Right ventricle myocardium superior (tissue), 1 donor: ENCODE results near the gene RPL22L1. TPM values are rescaled to one million over a fixed set of nuclear protein-coding genes. Genes with fewer than 3 reads are reported as not detected.
"Not testable (repeated sequence)": the region's sequence is repeated elsewhere in the genome, so short reads cannot be mapped to it uniquely, and the experiment has no call there.

ENCODE experiments used
- ATAC-seq: fragments of 200-7000 bp; cut with Tn5 transposase; one replicate; pipeline ENCODE4 v1.9.1; 2020; ENCODE audit warnings: mild to moderate bottlenecking; ENCODE audit not compliant: poor library complexity
- DNase-seq: peaks from one replicate; pipeline ENCODE4 v3.0.0-alpha.2; 2020
- intact Hi-C: fragments of 100-400 bp; cut with DNase I; formaldehyde crosslinking; loops from one replicate; pipeline ENCODE4 v1.11.2; 2022
- total RNA-seq: library from RNA; stranded (reverse); fragmentation: NEBNext Ultra II Directional; extraction: Animal tissue kit (Norgen Biotek cat#: 25700); gene quantifications from one replicate; pipeline ENCODE4 v1.2.1, GENCODE V29; 2021
- donor health status: DM: no; HTN: yes; CAD: no; lungs with severe emphysema.

RPL22L1 gene
- total RNA-seq, 1 donor from 2014 or later: 8.0 TPM

DNA sequence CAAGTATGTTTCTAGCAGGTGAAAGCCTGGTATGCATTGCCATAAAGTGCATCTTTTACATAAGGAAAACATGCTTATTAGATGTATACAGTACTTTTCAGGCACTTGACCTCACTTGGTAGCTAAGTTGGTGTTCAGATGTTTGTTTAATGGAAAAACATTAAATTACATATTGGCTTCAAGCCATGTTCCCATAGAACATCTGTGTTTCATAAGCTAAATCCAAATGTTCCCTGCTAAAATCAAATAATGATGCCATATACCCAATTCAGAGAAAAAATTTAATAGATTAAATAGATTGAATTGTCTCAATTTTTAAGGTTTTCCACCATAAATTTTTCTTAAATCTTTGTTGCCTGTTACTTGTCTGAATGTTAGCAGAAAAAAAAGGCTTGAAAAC, 19.1 kb upstream of the RPL22L1 start:
- intact Hi-C loops: no loop called here
- no peak for DNase-seq

DNA sequence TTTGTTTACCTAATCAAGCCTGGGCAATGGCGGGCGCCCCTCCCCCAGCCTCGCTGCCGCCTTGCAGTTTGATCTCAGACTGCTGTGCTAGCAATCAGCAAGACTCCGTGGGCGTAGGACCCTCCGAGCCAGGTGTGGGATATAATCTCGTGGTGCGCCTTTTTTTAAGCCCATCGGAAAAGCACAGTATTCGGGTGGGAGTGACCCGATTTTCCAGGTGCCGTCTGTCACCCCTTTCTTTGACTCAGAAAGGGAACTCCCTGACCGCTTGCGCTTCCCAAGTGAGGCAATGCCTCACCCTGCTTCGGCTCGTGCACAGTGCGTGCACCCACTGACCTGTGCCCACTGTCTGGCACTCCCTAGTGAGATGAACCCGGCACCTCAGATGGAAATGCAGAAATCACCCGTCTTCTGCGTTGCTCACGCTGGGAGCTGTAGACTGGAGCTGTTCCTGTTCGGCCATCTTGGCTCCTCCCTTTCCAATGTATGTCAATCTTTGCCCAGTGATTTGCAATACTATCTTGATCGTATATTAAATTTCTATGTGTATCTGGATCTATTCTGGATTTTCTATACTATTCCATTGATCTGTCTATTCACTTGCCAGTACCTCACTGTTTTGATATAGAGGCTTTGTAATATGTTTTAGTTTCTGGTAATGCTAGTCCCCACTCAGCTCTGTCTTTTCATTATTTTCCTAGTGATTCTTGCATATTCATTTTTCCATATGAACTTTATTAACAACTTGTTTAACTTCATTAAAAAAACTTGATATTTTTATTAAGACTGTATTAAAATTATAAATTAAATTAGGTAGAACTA, 14.3 kb upstream of the RPL22L1 start:
- intact Hi-C loops, ATAC-seq, DNase-seq: not testable (repeated sequence)

More for the DNA sequence above, 19.1 kb upstream of the RPL22L1 start:
- ATAC-seq: no peak

DNA sequence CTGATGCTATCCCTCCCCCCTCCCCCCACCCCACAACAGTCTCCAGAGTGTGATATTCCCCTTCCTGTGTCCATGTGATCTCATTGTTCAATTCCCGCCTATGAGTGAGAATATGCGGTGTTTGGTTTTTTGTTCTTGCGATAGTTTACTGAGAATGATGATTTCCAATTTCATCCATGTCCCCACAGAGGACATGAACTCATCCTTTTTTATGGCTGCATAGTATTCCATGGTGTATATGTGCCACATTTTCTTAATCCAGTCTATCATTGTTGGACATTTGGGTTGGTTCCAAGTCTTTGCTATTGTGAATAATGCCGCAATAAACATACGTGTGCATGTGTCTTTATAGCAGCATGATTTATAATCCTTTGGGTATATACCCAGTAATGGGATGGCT, 8.7 kb upstream of the RPL22L1 start:
- ATAC-seq, intact Hi-C loops, DNase-seq: not testable (repeated sequence)

DNA sequence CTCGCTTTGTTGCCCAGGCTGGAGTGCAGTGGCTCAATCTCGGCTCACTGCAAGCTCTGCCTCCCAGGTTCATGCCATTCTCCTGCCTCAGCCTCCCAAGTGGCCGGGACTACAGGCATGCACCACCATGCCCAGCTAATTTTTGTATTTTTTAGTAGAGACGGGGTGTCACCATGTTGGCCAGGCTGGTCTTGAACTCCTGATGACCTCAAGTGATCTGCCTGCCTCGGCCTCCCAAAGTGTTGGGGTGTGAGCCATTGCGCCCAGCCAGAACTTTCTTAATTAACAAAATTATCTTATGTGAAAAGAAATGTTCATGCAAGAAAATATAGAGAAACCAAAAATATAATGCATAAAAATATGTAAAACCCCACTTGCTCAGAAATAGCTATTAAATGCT, 7.3 kb upstream of the RPL22L1 start:
- ATAC-seq, intact Hi-C loops: not testable (repeated sequence)

DNA sequence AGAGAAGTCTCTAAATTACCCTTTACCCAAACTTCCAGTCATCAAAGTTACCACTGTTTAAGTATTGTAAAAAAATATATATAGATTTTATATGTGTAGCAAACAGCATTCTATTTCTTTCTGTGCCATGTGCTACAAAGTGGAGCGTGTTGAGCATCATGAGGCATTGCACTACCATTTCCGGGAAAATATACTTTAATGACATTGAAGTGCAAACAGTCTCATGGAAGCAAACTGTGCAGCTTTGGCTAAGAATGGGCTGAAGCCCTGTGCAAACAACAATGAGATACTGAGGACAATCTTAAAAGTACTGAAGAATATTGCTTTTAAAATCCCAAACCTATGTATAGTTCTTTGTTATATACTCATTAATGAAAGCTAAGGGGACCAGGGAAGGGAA, 6.5 kb upstream of the RPL22L1 start:
- ATAC-seq (no peak), DNase-seq (no peak)
- intact Hi-C loops: no loop called here

More for the DNA sequence above, 7.3 kb upstream of the RPL22L1 start:
- DNase-seq: not testable (repeated sequence)

DNA sequence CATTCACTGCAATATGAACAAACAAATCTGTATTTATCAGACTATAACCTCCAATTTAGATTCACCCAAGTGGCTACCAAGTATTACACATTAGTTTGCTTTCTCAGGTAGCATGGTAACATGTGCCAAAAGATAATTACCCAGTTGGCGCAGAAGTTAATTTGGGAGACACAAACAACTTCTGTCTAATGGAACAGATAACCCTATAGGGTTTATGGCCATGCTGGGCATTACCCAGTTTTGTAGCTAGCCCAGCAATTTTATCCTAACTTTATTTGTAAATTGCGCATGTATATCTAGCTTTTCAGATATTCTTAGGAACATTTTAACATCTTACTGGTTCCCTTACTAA, 780 bp downstream of the RPL22L1 start:
- DNase-seq: no peak

DNA sequence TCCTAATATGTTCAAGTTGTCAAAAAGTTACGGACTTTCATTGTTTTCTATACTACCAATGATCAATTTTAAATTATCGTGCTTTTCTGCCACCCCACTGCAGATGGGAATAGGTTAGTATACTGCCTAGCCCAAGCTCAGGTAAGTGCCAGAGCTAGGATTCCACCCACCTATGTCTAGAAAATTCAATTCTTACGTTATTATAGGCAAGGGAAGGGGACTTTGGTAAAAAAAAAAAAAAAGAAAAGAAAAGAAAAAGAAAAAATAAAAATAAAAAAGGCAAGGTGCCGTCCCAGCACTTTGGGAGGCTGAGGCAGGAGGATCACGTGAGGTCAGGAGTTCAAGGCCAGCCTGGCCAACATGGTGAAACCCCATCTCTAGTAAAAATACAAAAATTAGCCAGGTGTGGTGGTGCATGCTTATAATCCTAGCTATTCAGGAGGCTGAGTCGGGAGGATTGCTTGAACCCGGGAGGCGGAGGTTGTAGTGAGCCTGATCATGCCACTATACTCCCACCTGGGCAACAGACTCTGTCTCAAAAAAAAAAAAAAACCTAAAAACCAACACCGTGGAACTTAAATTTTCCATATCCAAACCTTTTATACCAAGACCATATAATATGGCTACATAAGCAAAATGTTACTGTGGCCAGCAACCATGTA, 1.3 kb downstream of the RPL22L1 start:
- ATAC-seq (no peak), DNase-seq (no peak)
- intact Hi-C loops: no loop called here

More for the DNA sequence above, 780 bp downstream of the RPL22L1 start:
- ATAC-seq: no peak
- intact Hi-C loops: no loop called here

DNA sequence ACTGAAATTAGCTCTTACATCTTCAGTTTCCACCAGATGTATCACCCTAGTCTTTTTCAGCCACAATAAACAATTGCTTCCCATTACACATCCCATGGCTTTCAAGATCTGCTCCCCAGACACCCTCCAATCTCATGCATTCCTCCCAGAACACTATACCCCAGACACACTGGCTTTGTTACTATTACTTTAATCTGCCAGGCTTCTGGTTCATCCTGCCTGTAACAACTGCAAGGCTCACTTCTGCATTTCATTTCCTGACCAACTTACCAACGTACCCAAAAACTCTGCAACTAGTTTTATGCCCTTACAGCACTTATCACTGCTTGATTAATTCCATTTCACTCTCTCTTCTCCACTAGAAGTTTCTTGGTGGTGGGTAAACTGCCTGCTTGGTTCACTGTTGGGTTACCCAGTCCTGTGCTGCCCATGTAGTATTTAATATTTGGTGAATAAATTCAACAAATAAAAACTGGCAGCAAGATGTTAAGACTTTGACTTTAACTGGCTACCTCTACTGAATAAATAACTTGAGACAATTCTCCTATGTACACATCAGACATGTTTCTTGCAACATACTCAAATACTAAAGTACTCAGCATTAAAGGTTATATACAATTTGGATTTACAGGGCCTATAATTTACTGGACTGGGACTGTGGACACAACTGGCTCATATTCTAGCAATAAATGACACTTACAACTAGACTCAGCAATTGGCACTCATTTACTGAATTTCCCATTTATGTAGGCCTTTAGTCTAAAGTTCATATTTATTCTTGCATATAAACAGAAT, 2.7 kb downstream of the RPL22L1 start:
- intact Hi-C loops: no loop called here
- ATAC-seq: no peak
- DNase-seq: no peak

DNA sequence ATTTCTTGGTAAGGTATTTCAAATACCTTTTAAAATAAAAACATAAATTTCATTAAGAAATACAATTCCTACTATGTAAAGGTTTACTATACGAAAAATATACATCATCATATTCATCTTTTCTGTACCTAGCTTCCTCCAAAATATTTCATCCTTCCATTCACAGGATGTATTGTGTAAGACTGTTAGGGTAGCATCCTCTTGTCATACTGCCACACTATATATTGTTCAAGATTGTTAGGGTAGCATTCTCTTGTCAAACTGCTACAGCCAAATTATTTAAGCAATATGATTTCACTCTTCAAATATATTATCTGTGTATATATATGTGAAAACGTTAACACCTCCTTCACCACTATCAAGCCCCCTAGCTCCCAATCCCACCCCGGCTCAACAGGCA, 3.5 kb downstream of the RPL22L1 start:
- DNase-seq: no peak
- intact Hi-C loops: no loop called here
- no peak for ATAC-seq

DNA sequence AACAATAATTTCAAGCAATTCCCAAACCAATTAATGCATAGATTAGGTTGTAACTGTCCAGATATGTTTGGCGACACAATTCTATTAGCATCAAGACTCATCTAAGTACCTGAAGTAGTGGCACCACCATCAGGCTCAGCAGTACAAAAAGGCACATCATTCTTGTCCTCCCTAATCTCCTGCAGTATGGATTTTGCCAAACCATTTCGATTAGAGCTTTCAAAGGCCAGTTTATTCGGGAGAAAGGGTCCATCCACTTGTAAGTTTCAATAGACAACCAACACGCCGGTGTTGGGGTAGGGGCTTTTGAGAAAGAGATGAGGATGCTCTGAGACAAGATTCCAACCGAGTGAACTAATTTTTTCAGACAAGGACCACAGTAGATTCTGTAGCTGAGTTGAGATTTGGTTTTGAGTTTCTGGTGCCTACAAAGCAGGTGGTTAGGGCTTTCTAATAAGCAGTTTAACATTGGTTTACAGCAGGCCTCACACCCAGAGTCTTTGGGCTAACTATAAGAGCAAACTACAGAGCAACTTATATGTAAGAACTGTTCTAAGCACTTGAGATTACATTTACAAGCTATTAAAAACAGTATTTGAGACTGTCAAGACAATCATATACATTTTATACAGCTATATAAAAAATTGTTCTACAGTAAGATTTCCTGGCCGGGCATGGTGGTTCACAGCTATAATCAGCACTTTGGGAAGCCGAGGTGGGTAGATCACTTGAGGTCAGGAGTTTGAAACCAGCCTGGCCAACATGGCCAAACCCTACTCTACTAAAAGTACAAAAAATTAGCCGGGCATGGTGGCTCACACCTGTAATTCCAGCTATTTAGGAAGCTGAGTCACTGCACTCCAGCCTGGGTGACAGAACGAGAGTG, 4.5 kb downstream of the RPL22L1 start:
- ATAC-seq: no peak

DNA sequence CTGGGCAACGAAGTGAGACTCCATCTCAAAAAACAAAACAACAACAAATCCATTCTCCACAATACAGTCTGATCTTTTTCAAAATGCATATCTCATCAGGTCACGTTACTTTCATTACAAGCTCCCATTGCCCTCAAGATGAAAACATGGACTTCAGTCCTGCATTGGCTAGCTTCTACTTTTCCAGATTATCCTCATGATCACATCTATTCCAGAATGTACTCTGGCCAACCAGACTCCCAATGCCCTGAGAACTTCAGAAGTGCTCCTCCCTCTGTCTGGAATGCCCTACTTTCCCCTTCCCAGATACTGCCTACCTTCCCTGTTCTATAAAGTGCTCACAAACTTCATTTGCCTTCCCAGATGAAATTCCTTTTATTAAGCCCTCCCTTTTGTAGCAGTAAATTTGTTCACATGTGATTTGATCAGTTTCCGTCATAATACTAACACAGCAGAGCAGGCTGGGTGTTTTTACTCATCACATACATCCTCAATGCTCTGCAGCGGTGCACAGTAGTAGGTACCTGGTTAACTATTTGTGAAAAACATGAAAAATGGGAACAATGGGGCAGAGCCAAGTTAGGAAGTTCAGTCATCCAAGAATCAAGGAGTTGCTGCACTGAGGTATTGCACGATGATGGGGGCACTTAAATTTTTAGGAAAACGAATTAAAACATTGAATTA, 5.3 kb downstream of the RPL22L1 start:
- DNase-seq: no peak
- intact Hi-C loops: no loop called here

More for the DNA sequence above, 4.5 kb downstream of the RPL22L1 start:
- intact Hi-C loops: no loop called here
- DNase-seq: no peak

DNA sequence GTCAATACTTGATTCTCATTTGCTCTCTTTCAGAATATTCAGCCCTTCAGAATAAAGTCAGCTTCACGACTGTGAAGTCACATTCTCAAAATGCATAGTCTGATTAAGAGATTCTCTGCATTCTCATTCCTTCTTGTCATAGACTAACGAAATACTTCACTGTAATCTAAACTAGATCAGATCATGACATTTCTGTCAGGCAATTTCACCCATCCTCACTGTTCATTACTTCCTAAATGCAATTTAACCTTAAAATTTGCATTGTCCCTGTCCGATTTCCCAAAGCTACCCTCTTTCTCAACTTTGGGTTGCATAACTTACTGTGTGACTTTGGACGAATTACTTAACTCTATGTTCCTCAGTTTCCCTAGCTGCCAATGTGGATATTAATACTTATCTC, 6.2 kb downstream of the RPL22L1 start:
- ATAC-seq (no peak), DNase-seq (no peak)
- intact Hi-C loops: no loop called here

More for the DNA sequence above, 5.3 kb downstream of the RPL22L1 start:
- no peak for ATAC-seq

DNA sequence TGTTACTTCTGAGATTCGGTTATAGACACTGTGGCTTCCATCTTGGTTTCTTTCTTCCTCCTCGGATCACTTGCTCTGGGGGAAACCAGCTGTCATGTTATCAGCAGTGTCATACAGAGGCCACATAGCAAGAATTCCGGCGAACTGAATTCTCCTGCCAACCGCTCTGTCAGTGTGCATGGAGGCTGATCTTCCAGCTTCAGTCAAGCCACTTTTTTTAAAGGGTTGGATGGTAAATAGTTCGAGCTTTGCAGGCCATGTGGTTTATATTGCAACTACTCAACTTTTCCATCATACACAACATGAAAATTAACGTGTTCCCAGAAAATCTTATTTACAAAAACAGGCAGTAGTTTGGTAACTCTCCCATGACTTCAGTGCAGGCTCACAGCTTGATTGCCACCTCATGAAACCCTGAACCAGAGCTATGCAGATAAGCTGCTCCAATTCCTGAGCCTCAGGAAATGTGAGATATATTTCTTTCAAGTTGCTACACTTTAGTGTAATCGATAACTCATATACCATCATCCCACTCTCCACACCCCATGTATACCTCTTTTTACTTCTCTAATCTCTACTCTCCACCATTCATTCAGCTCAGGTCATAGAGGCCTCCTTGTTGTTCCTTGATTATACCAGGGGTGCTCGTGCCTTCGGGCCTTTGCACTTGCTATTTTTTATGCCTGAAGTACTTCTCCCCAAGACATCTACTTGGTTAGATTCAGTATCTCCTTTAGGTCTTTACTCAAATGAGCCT, 7.2 kb downstream of the RPL22L1 start:
- intact Hi-C loops: no loop called here
- ATAC-seq: no peak

DNA sequence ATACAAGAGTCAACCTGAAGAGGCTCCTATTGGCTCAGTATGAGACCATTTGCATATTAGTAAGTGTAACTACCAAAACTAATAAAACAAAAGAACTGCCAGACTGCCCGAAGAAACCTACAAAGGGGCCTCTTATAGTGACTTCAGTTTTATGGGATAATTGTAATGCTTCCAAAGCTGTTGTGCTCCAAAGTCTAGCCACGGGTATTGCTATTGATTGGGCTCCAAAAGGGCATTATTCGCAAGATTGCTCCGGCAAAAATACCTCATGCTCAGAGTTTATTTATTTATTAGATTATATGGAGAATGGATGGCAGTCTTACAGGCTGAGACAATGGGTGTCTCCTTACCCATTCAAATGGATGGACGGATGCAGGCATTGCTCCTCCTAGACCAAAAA, 11.4 kb downstream of the RPL22L1 start:
- intact Hi-C loops: no loop called here
- ATAC-seq: no peak
- no peak for DNase-seq

More for the DNA sequence above, 7.2 kb downstream of the RPL22L1 start:
- no peak for DNase-seq

DNA sequence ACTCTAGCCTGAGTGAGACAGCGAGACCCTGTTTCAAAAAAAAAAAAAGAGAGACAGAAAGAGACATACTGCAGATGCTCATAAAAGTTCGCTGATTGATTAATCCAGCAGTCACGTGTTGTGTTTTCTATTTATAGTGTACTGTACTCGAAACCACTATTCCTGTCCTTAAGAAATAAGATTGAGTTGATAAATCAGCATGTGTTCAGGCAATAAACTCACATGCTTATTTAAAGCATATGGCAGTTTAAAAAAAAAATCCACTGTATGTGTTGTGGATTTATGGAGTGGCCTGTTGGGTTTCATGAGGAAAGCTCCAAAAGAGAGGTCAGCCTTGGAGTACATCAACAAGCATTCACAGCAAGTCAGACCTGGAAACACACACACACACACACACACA, 17.7 kb downstream of the RPL22L1 start:
- ATAC-seq (no peak), DNase-seq (no peak)
- intact Hi-C loops: no loop called here

DNA sequence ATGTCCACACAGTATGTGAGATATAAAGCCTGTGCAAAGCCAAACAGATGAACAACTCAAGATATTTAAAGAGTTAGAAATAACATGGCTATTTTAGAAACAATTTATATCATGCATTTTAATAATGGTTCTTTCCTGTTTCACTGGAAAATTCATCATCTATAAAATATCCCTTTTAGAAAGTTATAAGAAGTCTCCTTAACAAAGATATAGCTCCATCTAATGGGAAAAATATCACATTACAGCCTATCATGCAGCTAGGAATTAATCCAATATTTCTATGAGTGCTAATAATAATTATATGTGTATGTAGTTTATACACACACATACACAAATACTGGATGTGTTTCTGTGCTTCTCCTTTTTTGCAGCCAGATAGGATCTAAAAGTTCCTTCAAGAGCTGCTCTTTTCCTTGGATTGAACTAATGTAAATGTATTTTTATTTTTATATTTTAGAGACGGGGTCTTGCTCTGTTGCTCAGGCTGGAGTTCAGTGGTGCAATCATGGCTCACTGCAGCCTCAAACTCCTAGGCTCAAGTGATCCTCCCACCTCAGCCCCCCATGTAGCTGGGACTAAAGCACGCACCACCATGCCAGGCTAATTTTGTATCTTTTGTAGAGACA, 21.6 kb downstream of the RPL22L1 start:
- no peak for ATAC-seq
- no peak for DNase-seq
- intact Hi-C loops: no loop called here

DNA sequence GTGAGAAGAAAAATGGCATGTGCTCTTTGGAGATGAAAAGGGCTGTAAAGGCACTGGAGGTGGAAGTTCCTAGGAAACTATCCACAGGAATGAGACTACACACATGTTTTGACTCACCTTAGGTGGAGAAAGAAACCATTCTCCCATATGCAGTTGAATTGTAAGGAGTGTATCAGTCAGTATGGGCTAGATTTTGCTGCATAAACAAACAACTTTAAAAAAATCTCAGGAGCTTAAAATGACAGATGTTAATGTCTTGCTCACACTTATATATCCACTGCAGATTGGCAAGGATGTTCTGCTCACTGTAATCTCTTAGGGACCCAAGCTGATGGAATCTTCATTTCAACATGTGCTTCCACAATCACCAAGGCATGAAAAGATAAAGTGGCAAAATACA, 25.6 kb downstream of the RPL22L1 start:
- intact Hi-C loops: no loop called here
- DNase-seq (no peak), ATAC-seq (no peak)
